HG03457 (cell line): ENCODE measurements around the gene ATP6V1G2.
"Not testable (repeated sequence)": the region's sequence is repeated elsewhere in the genome, so short reads cannot be mapped to it uniquely, and the experiment has no call there.

Source experiments
- ATAC-seq: cut with Tn5 transposase; IDR thresholded peaks from one replicate; pipeline ENCODE4 v1.9.1; 2021; ENCODE audit warnings: moderate number of reproducible peaks; ENCODE audit not compliant: unreplicated experiment

The ATP6V1G2 gene

GRCh38 chr6:31529329-31530150 is 16.9 kb downstream of the ATP6V1G2 start:
- ATAC-seq: no peak

GRCh38 chr6:31528821-31529328 is 17.5 kb downstream of the ATP6V1G2 start, which contains the start of gene MCCD1:
Gene MCCD1, plus strand, starts transcription at chr6:31528962. Its CDS starts 53 bp downstream, at chr6:31529015.
- no peak for ATAC-seq

- ATAC-seq: no peak
Observed at GRCh38 chr6:31528307-31528777, 18.1 kb downstream of the ATP6V1G2 start.

- ATAC-seq: no peak
Observed at GRCh38 chr6:31525932-31526591, 20.3 kb downstream of the ATP6V1G2 start.

DNA sequence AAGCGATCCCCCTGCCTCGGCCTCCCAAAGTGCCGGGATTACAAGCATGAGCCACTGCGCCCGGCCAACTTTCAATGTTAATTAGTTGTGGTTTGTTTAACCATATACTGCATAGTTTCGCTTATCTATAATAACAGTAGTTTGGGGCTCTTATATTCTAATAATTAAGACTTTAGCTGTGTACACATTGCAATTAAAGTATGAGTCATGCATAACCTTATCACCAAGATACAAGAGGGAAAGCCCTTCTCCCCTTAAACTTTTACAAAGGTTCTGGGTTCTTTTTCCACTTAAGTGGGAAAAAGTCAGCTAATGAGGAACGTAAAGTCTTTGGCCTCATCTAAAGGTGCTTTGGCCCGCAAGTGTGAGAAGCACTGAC is 20.9 kb downstream of the ATP6V1G2 start:
- ATAC-seq: no peak

DNA sequence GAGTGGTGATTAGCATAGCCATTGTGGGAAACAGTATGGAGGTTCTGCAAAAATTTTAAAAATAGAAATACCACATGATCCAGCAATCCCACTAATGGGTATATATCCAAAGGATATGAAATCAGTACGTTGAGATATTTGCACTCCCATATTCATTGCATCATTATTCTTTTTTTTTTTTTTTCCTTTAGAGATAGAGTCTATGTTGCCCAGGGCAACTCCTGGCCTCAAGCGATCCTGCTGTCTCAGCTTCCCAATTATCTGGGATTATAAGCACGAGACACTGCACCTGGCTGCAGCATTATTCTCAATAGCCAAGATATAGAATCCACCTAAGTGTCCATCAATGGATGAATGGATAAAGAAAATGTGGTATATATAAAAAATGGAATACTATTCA is 24.6 kb downstream of the ATP6V1G2 start:
- ATAC-seq: no peak

DNA sequence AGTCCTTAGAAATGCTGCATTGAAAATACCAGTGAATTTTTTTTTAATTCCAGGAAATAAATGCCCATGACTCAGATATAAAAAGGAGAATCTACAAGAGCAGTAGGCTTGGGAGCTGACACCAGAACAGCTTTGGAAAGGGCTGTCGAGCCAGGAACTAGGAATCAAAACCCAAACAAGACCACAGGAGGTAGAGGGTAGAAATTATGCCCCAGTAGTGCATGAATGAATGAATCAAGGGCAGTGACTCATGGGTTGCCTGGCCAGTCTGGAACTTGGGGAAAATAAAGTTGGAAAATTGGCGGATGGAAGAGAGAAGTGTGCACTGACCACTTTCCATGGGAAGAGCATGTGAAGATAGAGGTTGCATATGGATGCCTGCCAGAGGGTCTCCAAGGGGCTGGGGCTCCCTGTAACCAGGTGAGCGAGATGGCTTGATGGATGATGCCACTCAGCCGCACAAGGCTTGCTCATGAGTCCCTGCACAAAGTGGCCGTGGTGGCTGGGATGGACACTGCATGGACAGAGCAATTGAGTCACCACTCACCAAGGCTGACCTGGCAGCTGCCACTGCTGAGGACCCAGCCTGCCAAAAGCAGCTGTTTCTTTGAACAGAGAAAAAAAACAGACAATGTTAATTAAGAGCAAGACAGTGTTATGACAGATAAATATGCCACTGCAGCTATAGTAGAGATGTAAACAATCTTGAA is 32.8 kb downstream of the ATP6V1G2 start:
- ATAC-seq: no peak

GRCh38 chr6:31510007-31510406 is 36.4 kb downstream of the ATP6V1G2 start:
- no peak for ATAC-seq

DNA sequence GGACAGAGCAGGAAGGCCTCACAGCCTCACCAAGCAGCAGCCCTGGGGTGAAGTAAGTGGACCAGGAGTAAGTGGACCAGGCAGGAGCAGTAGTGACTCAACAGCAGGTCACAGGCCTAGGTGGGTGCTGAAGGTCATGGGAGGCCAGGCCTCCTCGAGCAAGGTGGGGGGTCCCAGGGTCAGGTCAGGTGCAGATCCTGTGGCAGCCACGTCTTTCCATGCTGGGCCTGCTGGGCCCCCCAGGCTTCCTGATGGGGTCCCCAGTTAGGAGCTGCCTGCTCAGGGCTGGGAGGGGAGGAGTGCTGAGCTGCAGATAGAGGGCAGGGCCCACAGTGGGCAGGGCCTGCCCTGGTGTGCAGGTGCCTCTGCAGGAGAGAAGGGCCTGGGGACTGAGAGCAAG is 37.4 kb downstream of the ATP6V1G2 start:
- ATAC-seq: not testable (repeated sequence)

- ATAC-seq: no peak
Observed at GRCh38 chr6:31502586-31502985, 43.8 kb downstream of the ATP6V1G2 start.

DNA sequence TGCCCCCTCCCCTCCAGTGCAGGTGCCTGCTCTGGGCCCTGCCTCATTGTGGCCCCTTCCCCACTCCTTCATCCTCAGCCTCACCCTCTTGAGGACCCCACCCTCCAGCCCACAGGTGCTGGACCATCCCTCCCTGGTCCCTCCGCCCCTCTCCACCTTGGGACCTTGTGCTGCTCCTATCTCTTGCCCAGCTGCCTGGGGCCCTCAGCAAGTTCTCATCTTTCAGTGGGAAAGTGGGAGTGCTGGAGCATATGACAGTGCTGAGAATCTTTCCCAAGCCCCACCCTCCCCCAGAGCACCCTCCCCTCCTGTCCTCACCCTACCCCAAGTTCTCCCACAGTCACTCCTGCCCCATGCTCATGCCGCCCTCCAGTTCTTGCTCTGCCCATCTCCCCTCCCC is 46.8 kb downstream of the ATP6V1G2 start:
- not testable (repeated sequence) for ATAC-seq

DNA sequence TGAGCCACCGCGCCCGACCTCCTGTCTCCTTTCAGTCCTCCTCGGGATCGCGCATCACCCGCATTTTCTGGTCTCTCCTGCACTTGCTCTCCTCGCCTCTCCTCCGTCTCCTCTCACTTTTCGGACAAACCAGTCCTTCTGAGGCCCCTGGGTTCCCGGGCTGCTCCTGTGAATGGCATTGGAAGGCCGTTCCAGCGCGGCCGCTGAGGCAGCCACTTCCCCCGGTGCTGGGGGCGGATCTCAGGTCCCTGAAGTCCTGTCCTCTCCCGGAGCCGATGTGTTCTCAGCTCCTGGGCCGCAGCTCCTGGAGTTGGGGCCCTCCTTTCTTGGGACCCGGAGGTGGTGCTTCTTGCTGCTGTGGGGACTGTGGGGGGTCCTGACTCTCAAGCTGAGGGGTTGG is 47.7 kb downstream of the ATP6V1G2 start:
- ATAC-seq: no peak

- ATAC-seq: peak; percentile 42
Observed at GRCh38 chr6:31497531-31498476, 48.6 kb downstream of the ATP6V1G2 start, which contains the start of gene MICB. Gene MICB, plus strand, starts transcription at chr6:31498145. Its CDS starts 49 bp downstream, at chr6:31498194.

DNA sequence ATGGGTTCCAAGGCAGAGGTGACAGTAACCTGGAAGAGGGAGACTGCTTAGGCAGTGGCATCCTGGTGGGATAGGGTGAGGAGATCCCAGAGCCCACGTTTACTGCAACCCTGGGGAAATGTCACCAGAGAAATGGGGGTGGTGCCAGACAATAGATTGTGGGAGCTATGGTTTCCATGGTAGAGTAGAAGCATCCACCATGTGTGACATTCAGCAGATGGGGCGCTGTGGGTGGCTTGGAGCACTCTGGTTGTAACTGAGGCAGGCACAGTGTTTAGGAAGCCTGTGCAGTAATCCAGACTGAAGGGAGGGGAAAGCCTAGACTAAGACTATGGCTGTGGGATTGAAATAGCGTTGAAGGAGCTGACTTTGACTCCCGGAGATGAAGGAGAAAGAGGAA is 49.6 kb downstream of the ATP6V1G2 start:
- not testable (repeated sequence) for ATAC-seq

- ATAC-seq: no peak
Observed at GRCh38 chr6:31495580-31495979, 50.8 kb downstream of the ATP6V1G2 start.
